ENCODE data around the gene ZNF69.
"Not testable (repeated sequence)": the region's sequence is repeated elsewhere in the genome, so short reads cannot be mapped to it uniquely, and the experiment has no call there.

Gene ZNF69

GRCh38 chr19:11887611-11888531 lies at the start of gene ZNF69:
TSS of gene ZNF69 (plus strand) at chr19:11887782. CDS start at chr19:11887924, 142 bp downstream.
- Mint-ChIP-seq H3K9me3 (peaks cover 9% of the 10 kb centered on the region), H3K4me1 (ENCODE audit: low read depth) (peaks cover 20% of the 10 kb centered on the region), H3K27me3 (ENCODE audit: low read depth) (peaks cover 2% of the 10 kb centered on the region), H3K36me3 (ENCODE audit: low read depth) (peaks cover 17% of the 10 kb centered on the region), H3K27ac (peak within 1 kb of the TSS; percentile 91), H3K4me3 (peak within 1 kb of the TSS; percentile 89)
- DNase-seq (ENCODE audit: low spot score) = peak; percentile 34

DNA sequence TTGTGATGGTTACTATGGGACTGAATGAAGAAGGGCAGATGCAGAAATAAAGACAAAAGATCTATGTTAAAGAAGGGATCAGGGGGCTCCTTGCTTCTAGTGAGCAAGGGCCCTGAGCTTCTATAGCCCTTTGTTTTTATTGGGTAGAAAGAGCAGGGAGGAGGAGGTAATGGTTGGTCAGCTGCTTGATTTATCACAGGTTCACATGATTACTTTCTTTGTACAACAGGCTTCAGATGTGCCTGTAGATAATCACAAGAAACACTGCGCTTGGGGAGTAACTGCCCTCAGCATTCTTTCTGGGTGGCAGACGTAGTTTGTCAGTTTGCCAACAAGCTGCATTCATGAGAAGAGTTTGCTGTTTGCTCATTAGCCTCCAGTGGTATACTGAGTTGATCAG lies 43.9 kb upstream of the ZNF69 start:
- Mint-ChIP-seq H3K36me3 (ENCODE audit: low read depth) (peaks cover 5% of the 10 kb centered on the region), H3K27ac (no peak overlapping the region), H3K27me3 (ENCODE audit: low read depth) (no peaks in the 10 kb centered on the region), H3K4me1 (ENCODE audit: low read depth) (peaks cover 6% of the 10 kb centered on the region), H3K9me3 (peaks cover 39% of the 10 kb centered on the region), H3K4me3 (no peak overlapping the region)
- no peak for DNase-seq (ENCODE audit: low spot score)

DNA sequence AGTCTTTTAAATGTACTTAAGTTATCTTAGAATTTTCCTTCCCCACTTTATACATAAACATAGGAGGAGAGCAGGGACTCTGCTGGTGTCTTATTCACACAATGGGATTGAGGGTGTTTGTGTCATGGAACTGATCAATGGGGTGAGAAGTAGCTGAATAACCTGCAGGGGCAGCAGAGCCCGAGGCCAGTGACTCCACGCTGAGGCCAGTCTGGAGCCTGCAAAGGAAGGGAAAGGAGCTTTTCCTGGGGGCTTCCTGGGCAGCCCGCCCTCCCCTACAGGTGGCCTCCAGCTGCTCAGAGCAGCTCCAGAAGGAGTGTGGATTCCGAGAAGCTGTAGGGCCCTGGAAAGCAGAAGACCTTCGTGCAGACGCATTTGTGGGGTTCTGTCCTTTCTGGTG lies 40.0 kb upstream of the ZNF69 start:
- not testable (repeated sequence) for H3K27me3 Mint-ChIP-seq (ENCODE audit: low read depth); DNase-seq (ENCODE audit: low spot score); H3K27ac Mint-ChIP-seq
- H3K36me3 Mint-ChIP-seq (ENCODE audit: low read depth) = peaks cover 28% of the 10 kb centered on the region
- peaks cover 12% of the 10 kb centered on the region for H3K4me1 Mint-ChIP-seq (ENCODE audit: low read depth)
- peaks cover 40% of the 10 kb centered on the region for H3K9me3 Mint-ChIP-seq
- H3K4me3 Mint-ChIP-seq = peak overlapping the region; percentile 15

DNA sequence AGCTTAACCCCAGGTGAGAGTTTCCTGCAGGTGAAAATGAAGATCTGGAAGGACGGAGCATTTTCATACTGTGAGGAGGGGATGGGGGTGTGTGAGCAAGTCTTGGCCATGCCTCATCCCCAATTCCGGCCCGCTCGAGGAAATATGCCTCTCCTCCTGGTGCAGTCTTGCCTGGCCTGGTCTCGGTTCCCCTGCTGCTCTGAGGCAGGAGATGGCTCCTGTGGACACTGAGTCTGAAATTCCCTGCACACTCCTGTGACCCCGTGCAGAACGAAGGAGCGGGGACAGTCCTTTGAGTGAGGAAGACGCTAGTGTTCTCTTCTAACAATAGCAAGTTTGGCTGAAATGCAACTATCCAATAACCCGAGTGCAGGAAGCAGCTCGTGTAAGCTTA lies 39.4 kb upstream of the ZNF69 start:
- H3K4me1 Mint-ChIP-seq (ENCODE audit: low read depth) = peaks cover 12% of the 10 kb centered on the region
- peak overlapping the region; percentile 84 for H3K27ac Mint-ChIP-seq
- H3K4me3 Mint-ChIP-seq = peak overlapping the region; percentile 89
- no peak for DNase-seq (ENCODE audit: low spot score)
- H3K36me3 Mint-ChIP-seq (ENCODE audit: low read depth) = peaks cover 30% of the 10 kb centered on the region
- peaks cover 36% of the 10 kb centered on the region for H3K9me3 Mint-ChIP-seq
- no peaks in the 10 kb centered on the region for H3K27me3 Mint-ChIP-seq (ENCODE audit: low read depth)

DNA sequence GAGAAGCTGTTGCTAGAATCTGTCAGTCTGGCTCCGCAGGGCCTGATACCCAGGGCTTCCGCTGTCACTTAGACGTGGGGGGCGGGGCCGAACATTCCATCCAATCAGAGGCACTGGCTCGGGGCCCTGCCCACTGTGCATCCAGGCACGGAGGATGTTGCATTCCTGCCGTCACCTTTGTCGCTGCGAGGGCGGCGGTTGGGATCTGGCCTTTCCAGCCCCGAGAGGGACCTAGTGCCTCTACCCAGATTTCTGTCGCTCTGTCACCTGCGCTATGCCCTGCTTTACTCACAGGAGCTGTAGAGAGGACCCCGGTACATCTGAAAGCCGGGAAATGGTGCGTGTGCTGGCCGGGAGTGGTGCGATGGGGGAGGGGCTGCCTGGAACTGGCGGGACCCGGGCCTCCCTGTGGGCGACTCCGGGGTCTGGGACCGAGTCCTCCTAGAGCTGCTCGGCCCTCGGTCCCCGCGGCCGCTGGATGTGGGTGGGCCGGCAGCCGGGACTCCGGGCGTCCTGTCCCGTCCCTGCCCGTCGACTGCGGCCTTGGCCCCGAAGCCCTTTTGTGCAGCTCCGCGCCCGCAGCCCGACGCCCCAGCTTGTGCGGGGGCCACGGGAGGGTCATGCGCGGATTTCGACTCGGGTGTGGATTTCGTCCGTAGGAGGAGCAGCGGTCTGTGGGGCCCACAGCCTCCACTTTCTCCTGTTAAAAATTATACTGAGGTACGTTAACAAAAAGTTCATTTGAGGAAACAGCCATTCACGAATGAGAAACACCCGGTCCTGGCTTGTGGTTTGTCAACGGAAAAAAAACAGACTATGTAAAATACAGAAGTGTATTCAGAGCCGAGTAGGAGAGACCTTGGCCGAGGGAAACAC lies 38.8 kb upstream of the ZNF69 start, which contains the start of gene ZNF439:
Gene ZNF439 (plus strand): TSS at position 133 of the 876 bp plus-strand sequence. CDS start 142 bp downstream, at position 275.
- DNase-seq (ENCODE audit: low spot score) = peak; percentile 83
- Mint-ChIP-seq H3K27me3 (ENCODE audit: low read depth) (no peaks in the 10 kb centered on the region), H3K9me3 (peaks cover 31% of the 10 kb centered on the region), H3K27ac (peak within 1 kb of the TSS; percentile 84), H3K4me3 (peak within 1 kb of the TSS; percentile 89), H3K36me3 (ENCODE audit: low read depth) (peaks cover 30% of the 10 kb centered on the region), H3K4me1 (ENCODE audit: low read depth) (peaks cover 12% of the 10 kb centered on the region)

DNA sequence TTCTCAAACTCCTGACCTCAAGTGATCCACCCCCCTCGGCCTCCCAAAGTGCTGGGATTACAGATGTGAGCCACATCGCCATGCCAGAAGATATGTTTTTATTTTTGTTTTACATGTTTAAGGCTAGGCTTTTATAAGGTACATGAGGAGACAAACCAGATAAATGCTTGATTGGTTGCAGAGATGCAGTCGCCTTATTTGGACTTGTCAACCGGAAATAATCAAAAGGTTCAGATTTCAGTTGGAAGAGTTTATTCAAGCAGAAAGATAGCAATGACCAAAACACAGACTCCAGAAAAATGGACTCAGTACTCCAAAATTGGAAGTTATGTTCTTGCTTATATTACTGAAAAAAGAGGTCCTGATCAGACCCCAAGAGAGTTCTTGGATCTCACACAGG lies 37.3 kb upstream of the ZNF69 start:
- not testable (repeated sequence) for DNase-seq (ENCODE audit: low spot score); H3K4me3 Mint-ChIP-seq; H3K27me3 Mint-ChIP-seq (ENCODE audit: low read depth); H3K27ac Mint-ChIP-seq
- Mint-ChIP-seq H3K9me3 (peaks cover 34% of the 10 kb centered on the region), H3K36me3 (ENCODE audit: low read depth) (peaks cover 40% of the 10 kb centered on the region), H3K4me1 (ENCODE audit: low read depth) (peaks cover 12% of the 10 kb centered on the region)

DNA sequence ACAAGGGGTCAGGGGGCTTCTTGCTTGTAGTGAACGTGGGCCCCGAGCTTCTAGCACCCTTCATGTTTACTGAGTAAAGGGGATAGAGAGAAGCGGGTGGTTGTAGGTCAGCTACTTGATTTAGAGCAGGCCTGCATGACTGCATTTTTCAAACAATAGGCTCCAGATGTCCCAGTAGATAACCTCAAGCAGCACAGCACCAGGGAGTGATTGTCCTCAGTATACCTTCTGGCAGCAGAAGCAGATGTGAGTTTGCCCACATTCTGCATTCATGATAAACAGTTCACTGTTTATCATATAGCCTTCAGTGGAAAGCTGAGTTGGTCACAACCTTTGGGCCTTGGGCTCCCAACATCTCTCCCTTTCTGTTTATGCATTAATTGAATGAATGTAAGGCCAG lies 34.2 kb upstream of the ZNF69 start:
- Mint-ChIP-seq H3K4me1 (ENCODE audit: low read depth) (peaks cover 9% of the 10 kb centered on the region), H3K4me3 (no peak overlapping the region), H3K36me3 (ENCODE audit: low read depth) (peaks cover 50% of the 10 kb centered on the region), H3K27ac (no peak overlapping the region), H3K9me3 (peaks cover 54% of the 10 kb centered on the region), H3K27me3 (ENCODE audit: low read depth) (no peaks in the 10 kb centered on the region)
- DNase-seq (ENCODE audit: low spot score) = no peak

GRCh38 chr19:11856596-11857250 lies 30.9 kb upstream of the ZNF69 start:
- Mint-ChIP-seq H3K4me3 (no peak overlapping the region), H3K9me3 (peaks cover 74% of the 10 kb centered on the region), H3K27ac (no peak overlapping the region), H3K4me1 (ENCODE audit: low read depth) (no peaks in the 10 kb centered on the region), H3K36me3 (ENCODE audit: low read depth) (peaks cover 31% of the 10 kb centered on the region), H3K27me3 (ENCODE audit: low read depth) (no peaks in the 10 kb centered on the region)
- no peak for DNase-seq (ENCODE audit: low spot score)

DNA sequence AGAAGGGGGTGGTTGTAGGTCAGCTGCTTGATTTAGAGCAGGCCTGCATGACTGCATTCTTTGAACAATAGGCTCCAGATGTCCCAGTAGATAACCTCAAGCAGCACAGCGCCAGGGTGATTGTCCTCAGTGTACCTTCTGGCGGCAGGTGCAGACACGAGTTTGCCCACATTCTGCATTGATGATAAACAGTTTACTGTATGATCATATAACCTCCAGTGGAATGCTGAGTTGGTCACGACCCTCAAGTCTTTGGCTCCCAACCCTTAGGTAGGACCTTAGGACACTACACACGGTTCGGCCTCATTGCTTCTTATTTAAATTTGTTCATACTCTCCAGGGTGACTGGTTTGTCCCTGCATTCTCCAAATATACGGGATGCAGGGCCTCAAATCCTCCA lies 26.9 kb upstream of the ZNF69 start:
- Mint-ChIP-seq H3K27ac (no peak overlapping the region), H3K36me3 (ENCODE audit: low read depth) (peaks cover 38% of the 10 kb centered on the region), H3K27me3 (ENCODE audit: low read depth) (no peaks in the 10 kb centered on the region), H3K4me1 (ENCODE audit: low read depth) (no peaks in the 10 kb centered on the region), H3K4me3 (no peak overlapping the region), H3K9me3 (peaks cover 87% of the 10 kb centered on the region)
- no peak for DNase-seq (ENCODE audit: low spot score)

DNA sequence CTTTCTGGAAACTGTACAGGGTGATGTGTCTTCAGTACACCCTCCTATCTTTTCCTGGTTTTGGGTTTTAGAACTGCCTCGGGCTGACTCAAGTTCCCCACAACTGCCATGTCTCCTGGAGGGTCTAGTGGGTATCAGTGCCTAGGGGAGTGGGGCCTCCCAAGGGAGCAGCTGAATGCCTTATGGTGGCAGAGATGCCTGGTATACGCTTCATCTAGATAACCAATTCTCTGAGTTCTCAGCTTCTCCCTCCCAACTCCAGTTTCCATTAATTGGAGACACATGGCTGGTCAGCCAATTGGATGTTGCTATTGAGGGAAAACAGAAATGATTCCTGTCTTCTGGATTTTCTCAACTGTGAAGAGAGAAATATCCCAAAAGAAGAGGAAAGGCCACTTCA lies 26.3 kb upstream of the ZNF69 start:
- Mint-ChIP-seq H3K4me3 (no peak overlapping the region), H3K36me3 (ENCODE audit: low read depth) (peaks cover 39% of the 10 kb centered on the region), H3K4me1 (ENCODE audit: low read depth) (no peaks in the 10 kb centered on the region), H3K27me3 (ENCODE audit: low read depth) (no peaks in the 10 kb centered on the region), H3K9me3 (peaks cover 84% of the 10 kb centered on the region), H3K27ac (no peak overlapping the region)
- no peak for DNase-seq (ENCODE audit: low spot score)

DNA sequence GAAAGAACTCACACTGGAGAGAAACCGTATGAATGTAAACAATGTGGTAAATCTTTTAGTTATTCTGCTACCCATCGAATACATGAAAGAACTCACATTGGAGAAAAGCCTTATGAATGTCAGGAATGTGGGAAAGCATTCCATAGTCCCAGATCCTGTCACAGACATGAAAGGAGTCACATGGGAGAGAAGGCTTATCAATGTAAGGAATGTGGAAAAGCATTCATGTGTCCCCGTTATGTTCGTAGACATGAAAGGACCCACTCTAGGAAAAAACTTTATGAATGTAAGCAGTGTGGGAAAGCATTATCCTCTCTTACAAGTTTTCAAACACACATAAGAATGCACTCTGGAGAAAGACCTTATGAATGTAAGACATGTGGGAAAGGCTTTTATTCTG lies 19.8 kb upstream of the ZNF69 start:
- H3K4me3 Mint-ChIP-seq; H3K27me3 Mint-ChIP-seq (ENCODE audit: low read depth); H3K4me1 Mint-ChIP-seq (ENCODE audit: low read depth); H3K27ac Mint-ChIP-seq; DNase-seq (ENCODE audit: low spot score): not testable (repeated sequence)
- H3K36me3 Mint-ChIP-seq (ENCODE audit: low read depth) = peaks cover 54% of the 10 kb centered on the region
- H3K9me3 Mint-ChIP-seq = peaks cover 76% of the 10 kb centered on the region

DNA sequence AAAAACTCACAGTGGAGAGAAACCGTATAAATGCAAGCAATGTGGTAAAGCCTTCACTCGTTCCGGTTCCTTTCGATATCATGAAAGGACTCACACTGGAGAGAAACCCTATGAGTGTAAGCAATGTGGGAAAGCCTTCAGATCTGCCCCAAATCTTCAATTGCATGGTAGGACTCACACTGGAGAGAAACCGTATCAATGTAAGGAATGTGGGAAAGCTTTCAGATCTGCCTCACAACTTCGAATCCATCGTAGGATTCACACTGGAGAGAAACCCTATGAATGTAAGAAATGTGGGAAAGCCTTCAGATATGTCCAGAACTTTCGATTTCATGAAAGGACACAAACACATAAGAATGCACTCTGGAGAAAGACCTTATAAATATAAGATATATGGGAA lies 19.4 kb upstream of the ZNF69 start:
- no peak overlapping the region for H3K4me3 Mint-ChIP-seq
- H3K9me3 Mint-ChIP-seq = peaks cover 73% of the 10 kb centered on the region
- peaks cover 52% of the 10 kb centered on the region for H3K36me3 Mint-ChIP-seq (ENCODE audit: low read depth)
- no peak for DNase-seq (ENCODE audit: low spot score)
- H3K27ac Mint-ChIP-seq = no peak overlapping the region
- no peaks in the 10 kb centered on the region for H3K4me1 Mint-ChIP-seq (ENCODE audit: low read depth)
- no peaks in the 10 kb centered on the region for H3K27me3 Mint-ChIP-seq (ENCODE audit: low read depth)

DNA sequence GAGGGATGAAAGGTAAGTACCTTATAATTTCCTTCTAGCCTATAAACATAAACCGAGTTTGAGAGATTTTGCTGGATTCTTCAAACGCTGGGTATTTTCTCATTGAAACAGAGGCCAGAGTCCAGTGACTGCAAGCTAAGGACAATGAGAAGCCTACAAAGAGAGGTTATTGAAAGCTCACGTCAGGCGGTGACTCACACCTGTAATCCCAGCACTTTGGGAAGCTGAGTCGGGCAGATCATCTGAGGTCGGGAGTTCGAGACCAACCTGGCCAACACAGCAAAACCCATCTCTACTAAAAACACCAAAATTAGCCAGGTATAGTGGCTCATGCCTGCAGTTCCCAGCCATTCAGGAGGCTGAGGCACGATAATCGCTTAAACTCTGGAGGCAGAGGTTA lies 15.0 kb upstream of the ZNF69 start:
- Mint-ChIP-seq H3K27ac (no peak overlapping the region), H3K27me3 (ENCODE audit: low read depth) (no peaks in the 10 kb centered on the region), H3K4me3 (no peak overlapping the region), H3K9me3 (peaks cover 53% of the 10 kb centered on the region), H3K4me1 (ENCODE audit: low read depth) (no peaks in the 10 kb centered on the region), H3K36me3 (ENCODE audit: low read depth) (peaks cover 18% of the 10 kb centered on the region)
- DNase-seq (ENCODE audit: low spot score) = no peak
